Tibial nerve (tissue), 4 donors: ENCODE data around the gene WDR49.

ENCODE experiments used
- CTCF ChIP-seq, 5 experiments: fragments of 200-600 bp in 3 of 5; fragments of 450-650 bp in 2 of 5; sonication (generic) in 3 of 5; IDR thresholded peaks; one replicate each; pipeline ENCODE4 v1.5.1; 2016 to 2019; ENCODE audit warnings: antibody characterized with exemption in 5 of 5, mild to moderate bottlenecking in 3 of 5, moderate library complexity in 2 of 5
- EP300 ChIP-seq, 2 donors: sonication (generic); formaldehyde crosslinking; IDR thresholded peaks; one replicate each; pipeline ENCODE4 v1.6.1; 2017; ENCODE audit warnings: antibody characterized with exemption in 2 of 2, mild to moderate bottlenecking in 1 of 2
- POLR2A ChIP-seq, 2 donors: fragments of 450-650 bp; IDR thresholded peaks; one replicate each; pipeline ENCODE4 v1.6.1; 2017; ENCODE audit warnings: antibody characterized with exemption in 2 of 2, mild to moderate bottlenecking in 2 of 2, moderate library complexity in 2 of 2

- TF ChIP-seq CTCF (IDR thresholded peaks at IDR 0.05) (no peak), EP300 (IDR thresholded peaks at IDR 0.05) (no peak), POLR2A (IDR thresholded peaks at IDR 0.05) (no peak)
Observed at GRCh38 chr3:167481164-167481563, 172.6 kb downstream of the WDR49 start.
